ENCODE results near the gene DGCR6L.
"Not testable (repeated sequence)": the region's sequence is repeated elsewhere in the genome, so short reads cannot be mapped to it uniquely, and the experiment has no call there.

Gene DGCR6L

GRCh38 chr22:20310180-20310579 lies 9.7 kb downstream of the DGCR6L start:
- H3K4me3 ChIP-seq (ENCODE audit: low read depth, low read length), result not testable (repeated sequence)

GRCh38 chr22:20308806-20309650 lies 10.8 kb downstream of the DGCR6L start:
- not testable (repeated sequence) for H3K4me3 ChIP-seq (ENCODE audit: low read depth, low read length)

GRCh38 chr22:20307448-20308447 lies 12.1 kb downstream of the DGCR6L start:
- H3K4me3 ChIP-seq (ENCODE audit: low read depth, low read length), result not testable (repeated sequence)

GRCh38 chr22:20306646-20307447 lies 13.0 kb downstream of the DGCR6L start:
- H3K4me3 ChIP-seq (ENCODE audit: low read depth, low read length), result not testable (repeated sequence)

GRCh38 chr22:20305894-20306645 lies 13.8 kb downstream of the DGCR6L start:
- H3K4me3 ChIP-seq (ENCODE audit: low read depth, low read length), result no peak overlapping the region

- H3K4me3 ChIP-seq (ENCODE audit: low read depth, low read length), result not testable (repeated sequence)
These were observed 14.5 kb downstream of the DGCR6L start for GRCh38 chr22:20305230-20305893.

GRCh38 chr22:20304646-20305045 lies 15.2 kb downstream of the DGCR6L start:
- no peak overlapping the region for H3K4me3 ChIP-seq (ENCODE audit: low read depth, low read length)

- H3K4me3 ChIP-seq (ENCODE audit: low read depth, low read length), result not testable (repeated sequence)
These were observed 16.7 kb downstream of the DGCR6L start for GRCh38 chr22:20303229-20303534.

- no peak overlapping the region for H3K4me3 ChIP-seq (ENCODE audit: low read depth, low read length)
These were observed 17.2 kb downstream of the DGCR6L start for GRCh38 chr22:20302438-20303228.

GRCh38 chr22:20299746-20300136 lies 20.1 kb downstream of the DGCR6L start:
- H3K4me3 ChIP-seq (ENCODE audit: low read depth, low read length), result peak overlapping the region; percentile 43

GRCh38 chr22:20298803-20299745 lies 20.8 kb downstream of the DGCR6L start:
- H3K4me3 ChIP-seq (ENCODE audit: low read depth, low read length), result peak overlapping the region; percentile 43

GRCh38 chr22:20298110-20298802 lies 21.6 kb downstream of the DGCR6L start:
- peak overlapping the region; percentile 41 for H3K4me3 ChIP-seq (ENCODE audit: low read depth, low read length)

GRCh38 chr22:20297414-20298109 lies 22.3 kb downstream of the DGCR6L start:
- no peak overlapping the region for H3K4me3 ChIP-seq (ENCODE audit: low read depth, low read length)

GRCh38 chr22:20296598-20296997 lies 23.3 kb downstream of the DGCR6L start:
- H3K4me3 ChIP-seq (ENCODE audit: low read depth, low read length), result no peak overlapping the region

- no peak overlapping the region for H3K4me3 ChIP-seq (ENCODE audit: low read depth, low read length)
These were observed 24.4 kb downstream of the DGCR6L start for GRCh38 chr22:20295262-20296064.

All from iPS-11a (cell line).